HepG2 (cell line): ENCODE measurements around the gene TASOR. TPM values are rescaled to one million over a fixed set of nuclear protein-coding genes. Genes with fewer than 3 reads are reported as not detected.

ENCODE experiments used
- NR2F6 ChIP-seq, 2 experiments: IDR thresholded peaks; 2 replicates each; pipeline ENCODE4 v1.6.1; 2016; ENCODE audit warnings: antibody characterized with exemption in 1 of 2, mild to moderate bottlenecking in 1 of 2
- PREB ChIP-seq: sonication (generic); formaldehyde crosslinking; IDR thresholded peaks from 2 replicates; pipeline ENCODE4 v1.4.0; 2020; ENCODE audit warnings: missing genetic modification reagents
- SCMH1 ChIP-seq: sonication (generic); formaldehyde crosslinking; IDR thresholded peaks from 2 replicates; pipeline ENCODE4 v1.9.0; 2021; ENCODE audit warnings: missing genetic modification reagents, mild to moderate bottlenecking, borderline replicate concordance
- ZBTB4 ChIP-seq: sonication (generic); formaldehyde crosslinking; IDR thresholded peaks from 2 replicates; pipeline ENCODE4 v1.4.0; 2020; ENCODE audit warnings: missing genetic modification reagents, mild to moderate bottlenecking, borderline replicate concordance
- ZNF142 ChIP-seq: sonication (generic); formaldehyde crosslinking; IDR thresholded peaks from 2 replicates; pipeline ENCODE4 v1.4.0; 2020; ENCODE audit warnings: missing genetic modification reagents
- ZNF468 ChIP-seq: sonication (generic); formaldehyde crosslinking; IDR thresholded peaks from 2 replicates; pipeline ENCODE4 v1.8.0; 2022; ENCODE audit warnings: mild to moderate bottlenecking, moderate library complexity, missing genetic modification reagents
- ZNF747 ChIP-seq: sonication (generic); formaldehyde crosslinking; IDR thresholded peaks from 2 replicates; pipeline ENCODE4 v1.8.1; 2023; ENCODE audit warnings: missing genetic modification reagents, mild to moderate bottlenecking, borderline replicate concordance
- polyA plus RNA-seq, 8 experiments: library from polyadenylated mRNA; depleted of rRNA in 3 of 8; stranded (reverse) in 7 of 8; unstranded in 1 of 8; fragments of >200 nt; fragmentation: Illumina TruSeq in 4 of 8; extraction: Trizol in 4 of 8; gene quantifications; 2 replicates each; pipeline versions ENCODE4 v1.2.1 to v1.2.3, GENCODE V29; 2011 to 2016; ENCODE audit warnings: low read depth in 4 of 8, missing spikeins in 1 of 8, mixed read lengths in 1 of 8; ENCODE audit not compliant: insufficient read depth in 1 of 8
- total RNA-seq, 5 experiments: library from RNA; depleted of rRNA; stranded (reverse); fragments of >200 nt; fragmentation: Illumina TruSeq; extraction: Trizol; gene quantifications; 2 replicates each; pipeline ENCODE4 v1.2.3, GENCODE V29; 2016; ENCODE audit warnings: low read depth in 1 of 5
- TF ChIP-seq, protein P1 (sequence below): sonication (generic); formaldehyde crosslinking; IDR thresholded peaks from 2 replicates; pipeline ENCODE4 v1.4.0; 2020; ENCODE audit warnings: mild to moderate bottlenecking, missing genetic modification reagents
- TF ChIP-seq, protein P2 (sequence below): sonication (generic); formaldehyde crosslinking; IDR thresholded peaks from 2 replicates; pipeline ENCODE4 v1.5.0; 2020; ENCODE audit warnings: mild to moderate bottlenecking, missing genetic modification reagents, moderate library complexity
- TF ChIP-seq, protein P3 (sequence below): sonication (generic); formaldehyde crosslinking; IDR thresholded peaks from 2 replicates; pipeline ENCODE4 v1.8.0; 2022; ENCODE audit warnings: missing genetic modification reagents, mild to moderate bottlenecking, inconsistent platforms, borderline replicate concordance

The TASOR gene
- total and polyA plus RNA-seq, 2 of the 13 experiments (the other 11 are each of a cell fraction or from before 2014, with no cell fraction given) = 20.1 to 32.5 TPM

- TF ChIP-seq ZNF142 (CRISPR knock-in tag) (no peak; the same call in 1 of the 2 replicates), PREB (no peak), ZNF468 (CRISPR knock-in tag) (peak; percentile 76; the same call in 1 of the 2 replicates), ZNF747 (CRISPR knock-in tag) (peak; percentile 86), NR2F6 (IDR thresholded peaks at IDR 0.05) (no peak), NR2F6 (CRISPR knock-in tag; IDR thresholded peaks at IDR 0.05) (0 out of 2 replicates have a peak, but pooled peaks have one; percentile 10), ZBTB4 (no peak), SCMH1 (no peak)
- TF ChIP-seq, protein P1, sequence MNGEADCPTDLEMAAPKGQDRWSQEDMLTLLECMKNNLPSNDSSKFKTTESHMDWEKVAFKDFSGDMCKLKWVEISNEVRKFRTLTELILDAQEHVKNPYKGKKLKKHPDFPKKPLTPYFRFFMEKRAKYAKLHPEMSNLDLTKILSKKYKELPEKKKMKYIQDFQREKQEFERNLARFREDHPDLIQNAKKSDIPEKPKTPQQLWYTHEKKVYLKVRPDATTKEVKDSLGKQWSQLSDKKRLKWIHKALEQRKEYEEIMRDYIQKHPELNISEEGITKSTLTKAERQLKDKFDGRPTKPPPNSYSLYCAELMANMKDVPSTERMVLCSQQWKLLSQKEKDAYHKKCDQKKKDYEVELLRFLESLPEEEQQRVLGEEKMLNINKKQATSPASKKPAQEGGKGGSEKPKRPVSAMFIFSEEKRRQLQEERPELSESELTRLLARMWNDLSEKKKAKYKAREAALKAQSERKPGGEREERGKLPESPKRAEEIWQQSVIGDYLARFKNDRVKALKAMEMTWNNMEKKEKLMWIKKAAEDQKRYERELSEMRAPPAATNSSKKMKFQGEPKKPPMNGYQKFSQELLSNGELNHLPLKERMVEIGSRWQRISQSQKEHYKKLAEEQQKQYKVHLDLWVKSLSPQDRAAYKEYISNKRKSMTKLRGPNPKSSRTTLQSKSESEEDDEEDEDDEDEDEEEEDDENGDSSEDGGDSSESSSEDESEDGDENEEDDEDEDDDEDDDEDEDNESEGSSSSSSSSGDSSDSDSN (CRISPR knock-in tag) = no peak
- TF ChIP-seq, protein P2, sequence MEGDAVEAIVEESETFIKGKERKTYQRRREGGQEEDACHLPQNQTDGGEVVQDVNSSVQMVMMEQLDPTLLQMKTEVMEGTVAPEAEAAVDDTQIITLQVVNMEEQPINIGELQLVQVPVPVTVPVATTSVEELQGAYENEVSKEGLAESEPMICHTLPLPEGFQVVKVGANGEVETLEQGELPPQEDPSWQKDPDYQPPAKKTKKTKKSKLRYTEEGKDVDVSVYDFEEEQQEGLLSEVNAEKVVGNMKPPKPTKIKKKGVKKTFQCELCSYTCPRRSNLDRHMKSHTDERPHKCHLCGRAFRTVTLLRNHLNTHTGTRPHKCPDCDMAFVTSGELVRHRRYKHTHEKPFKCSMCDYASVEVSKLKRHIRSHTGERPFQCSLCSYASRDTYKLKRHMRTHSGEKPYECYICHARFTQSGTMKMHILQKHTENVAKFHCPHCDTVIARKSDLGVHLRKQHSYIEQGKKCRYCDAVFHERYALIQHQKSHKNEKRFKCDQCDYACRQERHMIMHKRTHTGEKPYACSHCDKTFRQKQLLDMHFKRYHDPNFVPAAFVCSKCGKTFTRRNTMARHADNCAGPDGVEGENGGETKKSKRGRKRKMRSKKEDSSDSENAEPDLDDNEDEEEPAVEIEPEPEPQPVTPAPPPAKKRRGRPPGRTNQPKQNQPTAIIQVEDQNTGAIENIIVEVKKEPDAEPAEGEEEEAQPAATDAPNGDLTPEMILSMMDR = no peak
- TF ChIP-seq, protein P3, sequence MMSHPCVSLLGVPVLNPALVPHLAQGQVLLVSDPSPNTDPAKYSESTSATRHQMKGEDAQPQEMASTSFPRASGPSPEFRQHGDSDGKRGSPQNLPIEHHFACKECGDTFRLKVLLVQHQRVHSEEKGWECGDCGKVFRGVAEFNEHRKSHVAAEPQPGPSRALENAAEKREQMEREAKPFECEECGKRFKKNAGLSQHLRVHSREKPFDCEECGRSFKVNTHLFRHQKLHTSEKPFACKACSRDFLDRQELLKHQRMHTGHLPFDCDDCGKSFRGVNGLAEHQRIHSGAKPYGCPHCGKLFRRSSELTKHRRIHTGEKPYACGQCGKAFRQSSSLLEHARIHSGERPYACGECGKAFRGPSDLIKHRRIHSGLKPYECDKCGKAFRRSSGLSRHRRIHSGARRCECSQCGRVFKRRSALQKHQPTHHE = no peak; the same call in 1 of the 2 replicates
These were observed at the start of gene TASOR (continued) for GRCh38 chr3:56683122-56683817.
